Eye (tissue), 1 donor: ENCODE results near the gene LRRFIP1.
"Not testable (repeated sequence)": the region's sequence is repeated elsewhere in the genome, so short reads cannot be mapped to it uniquely, and the experiment has no call there.

Experiments
- DNase-seq: peaks from one replicate; pipeline ENCODE4 v3.0.0-alpha.2; 2015

Gene LRRFIP1

DNA sequence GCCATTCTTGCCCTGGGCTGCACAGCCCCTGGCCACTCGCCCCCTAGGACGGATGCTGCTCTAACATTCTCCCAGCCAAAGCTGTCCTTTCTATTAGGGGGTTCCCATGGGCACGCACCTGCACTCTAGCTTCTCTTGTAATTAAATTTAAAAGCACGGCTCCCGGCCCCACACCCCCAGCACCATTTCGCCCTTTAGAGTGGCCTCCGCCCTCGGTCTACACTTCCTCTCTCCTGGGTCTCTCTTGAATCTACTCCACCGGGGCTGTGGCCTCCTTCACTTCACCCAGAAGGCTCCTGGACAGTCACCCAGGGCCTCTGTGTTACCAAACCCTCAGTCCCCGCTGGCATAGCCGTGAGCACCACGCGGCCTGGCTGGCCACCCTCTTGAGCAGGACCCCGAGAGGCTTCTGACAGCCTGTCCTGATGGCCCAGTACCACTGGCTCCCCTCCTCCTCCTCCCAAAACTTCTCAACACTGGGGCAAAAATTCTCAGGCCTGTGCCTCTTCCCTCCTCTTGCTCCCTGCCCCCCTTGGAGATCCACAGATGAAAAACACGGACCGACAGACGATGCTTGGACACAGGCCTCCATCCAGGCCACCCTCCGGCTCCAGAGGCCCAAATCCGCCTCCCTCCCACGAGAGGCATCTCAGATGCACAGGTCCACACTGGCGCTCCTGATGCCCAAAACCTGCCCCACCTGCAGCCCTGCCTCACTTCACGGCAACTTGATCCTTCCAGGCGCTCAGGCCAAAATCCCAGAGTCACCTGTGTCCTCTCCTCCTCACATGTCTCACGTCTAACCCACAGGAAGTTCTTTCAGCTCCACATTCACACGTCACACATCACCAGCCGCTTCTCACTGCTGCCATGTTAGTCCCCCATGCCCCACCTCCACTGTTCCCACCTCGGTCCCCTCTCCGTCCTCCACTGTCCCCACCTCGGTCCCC is 29.9 kb upstream of the LRRFIP1 start:
- DNase-seq, result no peak

DNA sequence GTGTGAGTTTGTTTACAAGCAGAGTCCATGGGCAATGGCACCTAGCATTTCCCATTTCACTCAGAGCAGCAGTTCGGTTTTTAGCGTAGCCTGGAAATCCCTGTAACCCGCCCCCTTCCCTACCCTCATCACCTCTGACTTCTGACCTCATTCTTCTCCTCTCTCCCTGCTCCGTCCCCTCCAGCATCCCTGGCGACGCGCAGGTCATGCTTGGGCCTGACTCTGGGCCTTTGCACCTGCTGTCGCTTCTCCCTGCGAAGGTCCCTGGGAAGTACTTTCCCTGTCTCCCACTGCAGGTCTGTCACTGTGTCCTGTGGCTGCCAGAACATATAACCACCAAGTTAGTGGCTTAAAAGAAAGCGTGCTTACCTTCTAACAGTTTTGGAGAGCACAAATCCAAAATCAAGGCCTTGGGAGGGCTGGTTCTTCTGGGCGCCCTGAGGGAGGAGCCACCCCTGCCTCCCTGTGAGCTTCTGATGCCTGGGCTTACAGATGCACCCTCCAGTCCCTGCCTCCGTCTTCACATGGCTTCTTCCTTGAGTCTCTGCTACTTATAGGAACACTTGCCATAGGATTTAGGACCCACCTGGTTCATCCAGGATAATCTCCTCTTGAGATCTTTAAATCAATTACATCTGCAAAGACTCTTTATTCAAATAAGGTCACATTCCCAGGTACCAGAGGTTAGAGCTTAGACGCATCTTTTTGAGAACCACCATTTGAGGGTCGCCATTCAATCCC is 28.7 kb upstream of the LRRFIP1 start:
- DNase-seq, result no peak

DNA sequence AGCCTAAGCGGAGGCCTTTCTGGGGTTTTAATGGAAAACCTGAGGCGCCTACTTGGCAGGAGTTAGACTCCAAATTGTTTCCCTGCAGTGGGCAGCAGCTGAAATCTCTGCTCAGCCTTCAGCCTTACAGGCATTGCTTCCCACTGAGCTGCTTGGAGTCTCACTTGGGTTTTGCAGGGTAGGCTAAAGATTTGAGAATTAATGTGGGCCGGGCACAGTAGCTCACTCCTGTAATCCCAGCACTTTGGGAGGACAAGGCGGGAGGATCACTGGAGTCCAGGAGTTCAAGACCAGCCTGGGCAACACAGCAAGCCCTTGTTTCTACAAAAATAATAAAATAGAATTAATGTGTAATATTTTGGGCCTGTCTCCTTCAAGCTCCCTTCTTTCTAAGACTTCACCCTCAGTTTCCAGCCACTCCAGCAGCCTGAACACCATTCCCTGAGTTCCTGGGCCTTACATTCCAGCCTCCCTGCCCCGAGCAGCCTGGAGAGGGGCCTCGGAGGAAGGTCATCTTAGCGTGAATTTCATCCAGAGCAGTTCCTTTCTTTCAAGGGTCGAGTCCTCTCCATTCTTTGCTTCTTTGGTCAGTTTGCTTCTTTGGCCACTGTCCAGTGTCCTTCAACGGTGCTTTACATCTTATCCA is 27.8 kb upstream of the LRRFIP1 start:
- no peak for DNase-seq

DNA sequence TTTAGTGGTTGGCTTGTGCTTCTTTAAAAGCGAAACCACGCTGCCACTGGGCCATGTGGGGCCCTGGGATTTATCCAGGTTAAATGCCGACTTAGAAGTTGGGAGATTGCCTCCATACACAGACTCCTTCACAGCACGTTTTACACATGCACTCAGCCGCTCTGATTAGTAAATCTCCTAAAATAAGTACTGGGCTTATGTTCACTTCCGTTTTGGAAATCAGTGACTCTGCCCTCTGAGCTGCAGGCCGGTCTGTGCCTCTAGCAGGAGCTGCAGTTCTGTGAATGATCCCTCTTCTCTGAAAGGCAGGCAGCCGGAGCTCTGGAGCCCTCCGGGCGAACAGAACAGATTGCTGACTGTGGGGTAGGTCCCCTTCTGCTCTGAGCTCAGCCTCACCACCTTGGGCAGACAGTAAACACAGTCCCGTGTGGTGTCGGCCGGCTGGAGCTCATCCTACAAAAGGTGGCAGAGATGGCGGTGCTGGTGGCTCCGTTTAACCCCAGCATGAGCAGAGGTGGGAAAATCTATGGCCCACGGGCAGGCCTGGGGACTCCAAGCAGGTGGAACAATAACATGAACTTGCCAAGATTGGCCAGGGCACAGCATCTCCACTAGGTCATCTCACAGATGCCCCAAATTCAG is 27.1 kb upstream of the LRRFIP1 start:
- peak; percentile 45 for DNase-seq

DNA sequence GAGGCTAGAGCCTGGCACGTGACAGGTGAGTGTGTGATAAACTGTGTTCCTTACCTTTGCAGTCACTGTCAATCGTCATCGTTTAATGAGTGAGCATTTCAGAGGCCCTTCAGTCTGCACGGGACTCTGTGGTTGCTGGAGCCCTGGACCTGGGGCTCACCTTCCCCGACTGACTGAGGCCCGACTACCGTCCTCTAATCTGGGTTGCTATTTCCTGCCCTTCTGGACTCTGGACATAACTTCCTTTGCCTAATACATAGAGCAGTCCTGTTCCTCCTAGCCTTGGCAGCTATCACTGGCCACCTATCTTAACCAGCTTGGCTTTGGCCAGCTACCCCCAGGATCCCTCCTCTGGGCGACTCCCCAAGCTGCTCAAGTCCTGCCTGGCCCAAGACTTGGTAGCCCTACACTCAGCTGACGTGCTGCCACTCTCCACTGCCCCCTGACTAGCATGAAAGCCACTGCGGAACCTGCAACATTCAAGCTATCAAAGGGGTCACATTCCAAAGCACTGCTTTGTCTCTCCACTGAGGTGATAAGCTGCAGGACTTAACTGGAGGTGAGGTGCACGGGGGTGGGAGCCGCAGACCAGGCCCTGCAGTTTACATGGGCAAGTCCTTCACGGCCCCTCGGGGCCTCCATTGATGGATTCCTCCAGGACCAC is 25.8 kb upstream of the LRRFIP1 start:
- DNase-seq, result no peak

DNA sequence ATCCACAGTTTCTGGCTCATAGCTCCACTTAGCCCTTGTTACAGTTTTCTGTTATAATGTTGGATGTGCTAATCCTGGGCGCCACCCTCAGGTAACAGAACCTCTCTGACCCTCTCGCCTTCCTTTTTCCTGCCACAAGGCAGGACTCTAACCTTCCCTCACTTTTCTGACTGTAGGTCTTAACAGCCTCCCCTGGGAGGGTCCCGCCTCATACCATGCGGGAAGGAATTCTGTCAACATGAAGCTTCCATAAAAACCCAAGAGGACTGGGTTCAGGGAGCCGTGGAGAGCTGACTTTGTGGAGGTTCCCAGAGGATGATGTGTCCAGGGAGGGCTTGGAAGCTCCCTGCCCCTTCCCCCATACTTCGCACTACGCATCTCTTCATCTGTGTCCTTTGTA is 25.0 kb upstream of the LRRFIP1 start:
- DNase-seq, result no peak

DNA sequence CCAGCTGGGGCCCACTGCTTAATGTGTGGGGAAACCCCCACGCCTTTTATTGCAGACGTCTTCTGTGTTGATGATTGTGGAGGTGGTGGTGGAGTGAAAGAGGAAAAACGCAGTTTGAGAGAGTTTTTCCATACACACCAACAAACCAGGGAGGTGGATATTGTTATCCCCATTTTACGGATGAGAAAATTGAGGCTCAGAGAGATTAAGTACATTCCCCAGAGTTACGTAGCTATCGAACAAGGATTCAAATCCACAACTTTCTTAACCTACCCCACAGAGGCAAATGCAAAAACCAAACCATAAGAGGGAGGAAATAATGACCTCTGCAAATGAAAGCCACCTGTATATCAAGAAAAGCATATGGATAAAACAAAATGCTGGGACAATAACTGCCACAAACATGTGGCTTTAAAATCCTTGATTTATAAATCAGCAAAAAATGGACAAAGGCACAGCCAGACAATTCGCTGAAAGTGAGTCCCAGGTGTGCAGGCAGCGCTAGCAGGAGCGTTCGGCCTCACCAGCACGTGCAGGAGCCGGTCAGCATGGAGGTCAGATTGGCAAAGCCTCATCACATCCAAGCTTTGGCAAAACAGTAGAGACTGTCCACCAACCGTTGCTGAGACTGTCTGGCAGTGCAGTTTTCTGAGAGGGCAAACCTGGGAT is 24.2 kb upstream of the LRRFIP1 start:
- no peak for DNase-seq

DNA sequence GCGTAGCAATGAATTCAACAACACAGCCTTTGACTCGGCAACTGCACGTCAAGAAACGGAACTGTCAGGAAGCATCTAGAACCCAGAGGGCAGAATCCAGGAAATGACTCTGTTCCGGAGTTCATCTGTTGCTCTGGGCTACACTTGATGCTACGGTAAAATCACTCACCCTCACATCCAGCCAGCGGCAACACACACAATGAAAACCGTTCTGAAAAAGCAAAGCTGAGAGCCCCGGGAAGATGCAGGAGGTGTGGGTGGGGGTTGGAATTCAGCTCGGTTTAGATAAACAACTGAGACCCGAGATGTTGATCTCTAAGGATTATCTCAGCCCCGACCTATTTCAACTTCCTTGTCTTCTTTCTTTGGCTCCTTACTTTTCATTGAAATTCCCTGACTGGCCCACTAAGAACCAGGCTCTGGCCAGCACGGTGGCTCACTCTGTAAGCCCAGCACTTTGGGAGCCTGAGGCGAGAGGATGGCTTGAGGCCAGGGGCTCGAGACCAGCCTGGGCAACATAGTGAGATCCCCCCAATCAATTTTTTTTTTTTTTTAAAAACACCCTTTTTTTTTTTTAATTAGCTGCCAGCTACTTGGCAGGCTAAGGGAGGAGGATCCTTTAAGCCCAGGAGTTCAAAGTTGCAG is 23.5 kb upstream of the LRRFIP1 start:
- DNase-seq, result no peak

DNA sequence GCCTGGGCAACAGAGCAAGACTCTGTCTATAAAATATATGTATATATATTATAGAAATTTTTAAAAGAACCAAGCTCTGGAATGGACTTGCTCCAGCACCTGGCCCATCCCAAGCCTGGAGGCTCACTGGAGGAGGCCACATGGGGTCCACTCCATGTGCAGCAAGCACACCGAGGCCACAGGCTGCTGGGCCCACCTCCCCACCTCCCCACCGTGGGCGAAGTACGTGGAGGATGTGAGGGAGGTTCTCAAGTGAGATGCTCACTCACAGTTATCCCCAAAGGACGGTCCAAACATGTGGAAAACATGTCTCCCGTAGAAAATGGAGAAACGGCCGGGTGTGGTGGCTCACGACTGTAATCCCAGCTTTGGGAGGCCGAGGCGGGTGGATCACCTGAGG is 23.0 kb upstream of the LRRFIP1 start:
- no peak for DNase-seq

DNA sequence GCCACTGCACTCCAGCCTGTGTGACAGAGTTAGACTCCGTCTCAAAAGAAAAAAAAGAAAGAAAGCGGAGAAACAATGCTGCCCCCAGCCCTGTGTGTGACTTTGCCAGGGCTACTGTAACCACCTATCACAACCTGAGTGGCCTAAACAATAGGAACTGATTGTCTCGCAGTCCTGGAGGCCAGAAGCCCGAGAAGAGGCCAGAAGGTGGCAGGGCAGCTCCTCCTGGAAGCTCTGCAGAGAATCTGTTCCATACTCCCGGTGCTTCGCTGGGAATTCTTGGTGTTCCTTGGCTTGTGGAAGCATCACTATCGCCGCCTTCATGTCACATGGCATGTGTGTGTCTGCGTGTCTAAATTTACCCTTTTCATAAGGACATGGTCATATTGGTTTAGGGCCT is 22.4 kb upstream of the LRRFIP1 start:
- DNase-seq, result no peak

DNA sequence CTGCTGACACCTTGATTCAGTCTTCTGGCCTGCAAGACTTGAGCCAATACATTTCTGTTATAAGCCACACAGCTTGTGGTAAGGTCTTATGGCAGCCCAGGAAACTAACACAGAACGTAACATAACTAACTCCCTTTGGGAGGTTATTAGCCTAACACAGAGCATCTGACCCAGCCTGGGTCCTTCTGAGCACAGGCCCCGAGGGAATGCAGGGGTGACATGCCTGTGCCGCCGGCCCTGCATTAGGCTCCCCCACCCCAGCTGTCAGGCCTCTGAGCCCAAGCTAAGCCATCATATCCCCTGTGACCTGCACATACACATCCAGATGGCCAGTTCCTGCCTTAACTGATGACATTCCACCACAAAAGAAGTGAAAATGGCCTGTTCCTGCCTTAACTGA is 20.9 kb upstream of the LRRFIP1 start:
- not testable (repeated sequence) for DNase-seq

DNA sequence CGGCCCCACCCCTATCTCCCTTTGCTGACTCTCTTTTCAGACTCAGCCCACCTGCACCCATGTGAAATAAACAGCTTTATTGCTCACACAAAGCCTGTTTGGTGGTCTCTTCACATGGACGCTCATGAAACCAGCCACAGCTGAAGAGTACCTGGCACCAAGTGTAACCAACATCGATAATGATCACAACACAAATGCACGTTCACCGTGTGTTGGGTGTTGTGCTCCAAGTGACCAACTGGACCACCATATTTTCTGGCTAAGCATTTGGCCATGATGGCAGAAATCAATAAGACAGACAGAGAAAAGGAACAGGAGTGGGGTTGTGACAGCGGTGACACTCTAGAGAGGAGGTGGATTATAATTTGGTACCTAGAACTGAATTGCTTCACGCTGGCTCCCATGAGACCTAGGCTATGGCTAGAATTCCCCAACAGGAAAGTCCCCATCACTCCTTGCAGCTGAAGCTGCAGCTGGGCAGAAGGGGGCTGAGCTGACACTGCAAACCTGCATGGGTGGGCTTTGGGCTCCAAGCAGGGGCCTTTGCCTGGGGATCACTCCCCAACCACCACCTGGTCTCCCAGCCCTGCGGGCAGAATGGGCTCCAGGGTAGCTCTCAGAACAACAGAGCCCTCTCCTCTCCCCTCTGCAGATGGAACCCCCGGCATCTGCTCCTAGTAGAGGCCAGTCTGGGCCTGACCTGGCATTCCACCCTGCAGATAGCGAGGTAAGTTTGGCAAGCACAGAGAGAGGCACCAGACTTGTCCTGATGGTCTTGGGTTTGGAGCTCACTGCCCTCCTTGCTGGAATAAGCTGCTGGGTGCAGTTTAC is 14.6 kb upstream of the LRRFIP1 start:
- DNase-seq, result no peak

DNA sequence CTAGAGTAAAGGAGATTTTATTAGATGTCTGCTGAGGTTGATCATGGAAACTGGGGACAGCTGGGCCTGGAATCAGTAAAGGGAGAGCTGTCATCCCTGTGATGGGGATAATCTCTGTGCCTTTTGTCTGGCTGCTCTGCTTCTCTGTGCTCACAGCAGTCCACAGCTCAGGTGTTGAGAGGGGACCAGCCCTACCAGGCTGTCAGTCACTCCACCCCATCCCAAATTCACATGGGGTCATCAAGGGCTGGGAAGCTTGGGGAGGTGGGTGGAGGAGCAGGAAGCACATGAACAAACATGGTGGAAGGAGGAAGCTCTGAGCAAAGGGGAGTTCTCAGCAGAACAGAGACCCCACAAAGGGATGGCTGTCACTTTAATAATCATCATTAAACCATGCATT is 13.7 kb upstream of the LRRFIP1 start:
- no peak for DNase-seq

DNA sequence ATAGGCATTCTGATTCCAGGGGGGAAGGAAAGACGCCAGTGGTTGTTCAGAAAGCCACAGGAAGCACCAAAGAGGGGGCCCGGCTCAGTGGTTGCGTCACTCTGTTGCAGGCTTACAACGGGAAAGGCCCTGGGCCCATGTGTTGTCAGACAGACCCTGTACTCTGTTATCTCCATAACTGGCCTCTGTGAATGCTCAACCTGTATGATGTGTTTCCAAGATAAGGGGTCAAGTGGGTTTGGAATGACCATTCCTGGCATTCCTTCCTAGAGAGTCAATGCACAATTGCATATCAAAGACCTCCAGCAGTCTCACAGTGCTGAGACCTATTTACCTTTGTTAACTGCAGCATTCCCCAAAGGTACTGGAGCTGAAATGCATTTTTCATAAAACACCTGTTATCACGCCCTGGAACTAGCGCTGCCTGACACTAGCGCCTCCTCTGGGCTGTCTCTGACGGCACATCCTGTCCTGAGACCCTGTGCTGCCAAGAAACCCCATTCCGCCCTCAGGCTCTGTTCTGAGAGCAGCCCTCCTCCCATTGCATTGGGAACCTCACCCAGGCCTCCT is 13.2 kb upstream of the LRRFIP1 start:
- no peak for DNase-seq

DNA sequence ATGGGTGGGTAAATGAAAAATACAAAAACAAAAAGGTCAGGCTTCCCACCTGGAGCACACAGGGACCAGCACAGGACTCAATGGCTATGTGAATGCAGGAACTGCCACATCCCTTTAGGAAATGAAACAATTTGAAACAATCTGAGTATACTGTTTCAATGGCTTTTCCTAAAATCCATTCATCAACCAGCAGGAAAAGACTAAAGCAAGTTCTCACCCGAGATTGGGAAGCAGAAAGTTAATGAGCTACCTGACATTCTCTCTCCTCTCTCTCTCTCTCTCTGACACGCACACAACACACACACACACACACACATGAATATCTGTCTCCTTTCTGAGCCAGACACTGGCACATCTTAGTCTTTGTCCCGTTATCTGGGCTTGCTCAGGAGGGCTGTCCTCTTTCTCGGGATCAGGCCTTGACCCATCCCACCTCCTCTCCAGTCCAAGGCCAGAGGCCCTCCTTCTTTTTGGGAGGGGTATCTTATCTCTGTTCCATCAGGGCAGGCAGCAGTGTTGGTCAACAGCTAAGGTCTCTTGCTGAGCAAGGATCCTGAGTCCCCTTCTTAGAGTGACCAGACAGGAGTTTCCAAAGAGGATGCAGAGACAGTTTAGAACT is 11.6 kb upstream of the LRRFIP1 start:
- no peak for DNase-seq

DNA sequence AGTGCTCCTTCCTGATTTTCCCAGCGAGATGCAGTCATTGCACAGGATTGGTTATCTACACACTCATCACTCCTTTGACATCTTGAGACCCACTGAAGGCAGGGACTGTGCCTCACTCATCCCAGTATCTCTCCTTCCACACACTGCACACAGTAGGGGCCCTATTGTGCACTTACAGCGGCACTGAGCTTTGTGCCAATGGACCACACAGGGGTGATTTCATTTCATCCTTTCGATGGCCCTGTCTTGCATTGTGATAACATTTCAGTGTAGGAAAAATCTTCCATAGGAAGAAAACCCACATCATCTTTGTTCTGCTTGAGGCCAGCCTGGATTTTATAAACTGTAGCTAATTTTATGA is 11.0 kb upstream of the LRRFIP1 start:
- no peak for DNase-seq

DNA sequence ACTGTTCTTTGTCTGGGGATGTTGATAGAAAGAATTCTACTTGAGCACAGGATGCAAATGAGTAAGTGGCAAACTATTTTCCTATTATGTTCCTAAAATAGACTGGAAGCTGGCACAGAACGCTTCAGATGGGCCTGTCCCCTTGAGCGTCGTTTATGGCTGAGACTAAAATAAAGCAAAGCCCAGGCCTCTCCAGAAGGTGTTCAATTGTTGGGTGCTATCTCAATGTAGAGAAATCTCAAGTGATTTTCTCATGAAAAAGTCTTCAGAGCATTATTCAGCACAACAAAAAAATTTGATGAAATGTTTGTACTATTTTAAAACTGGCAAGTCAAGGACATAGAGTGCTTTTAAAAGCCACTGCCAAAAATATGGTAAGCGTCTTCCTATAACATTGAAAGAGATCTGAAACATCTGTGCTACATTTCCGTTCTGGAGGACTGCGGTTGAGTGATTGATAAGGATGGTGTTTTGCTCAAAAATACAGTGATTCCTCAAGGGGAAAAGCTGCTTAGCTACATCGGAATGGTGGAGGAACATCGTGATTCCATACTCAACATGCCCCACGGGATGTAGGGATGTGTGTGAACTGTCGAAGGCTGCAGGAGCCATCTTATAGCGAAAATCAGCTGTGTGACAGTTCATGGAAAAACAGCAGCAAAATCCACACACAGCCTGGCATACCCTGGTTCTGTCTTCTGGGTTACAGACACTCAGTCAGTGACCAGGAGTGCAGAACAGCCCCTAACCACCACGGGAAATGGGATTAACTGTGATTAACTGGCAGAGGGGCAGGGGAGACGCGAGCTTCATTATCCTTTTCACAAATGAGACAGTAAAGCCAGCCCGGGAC is 10.4 kb upstream of the LRRFIP1 start:
- peak; percentile 72 for DNase-seq

DNA sequence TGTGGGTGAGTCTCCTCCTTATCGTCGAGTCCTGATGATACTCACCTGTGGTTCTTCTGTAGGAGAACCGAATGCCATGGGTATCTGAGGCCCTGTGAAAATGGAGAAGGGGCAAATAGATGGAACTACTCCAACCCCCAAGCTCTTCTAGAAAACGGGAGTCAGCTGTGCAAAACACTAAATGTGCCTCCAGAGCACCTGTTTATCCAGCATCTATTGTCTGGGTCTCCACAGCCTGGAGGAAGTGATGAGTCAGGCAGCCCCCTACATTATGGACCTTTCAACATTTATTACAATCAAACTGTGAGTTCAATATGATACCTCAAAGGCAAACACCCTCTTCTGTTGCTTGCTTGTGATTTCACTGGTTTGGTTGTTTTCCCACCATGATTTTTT is 9.8 kb upstream of the LRRFIP1 start:
- DNase-seq, result peak; percentile 67

DNA sequence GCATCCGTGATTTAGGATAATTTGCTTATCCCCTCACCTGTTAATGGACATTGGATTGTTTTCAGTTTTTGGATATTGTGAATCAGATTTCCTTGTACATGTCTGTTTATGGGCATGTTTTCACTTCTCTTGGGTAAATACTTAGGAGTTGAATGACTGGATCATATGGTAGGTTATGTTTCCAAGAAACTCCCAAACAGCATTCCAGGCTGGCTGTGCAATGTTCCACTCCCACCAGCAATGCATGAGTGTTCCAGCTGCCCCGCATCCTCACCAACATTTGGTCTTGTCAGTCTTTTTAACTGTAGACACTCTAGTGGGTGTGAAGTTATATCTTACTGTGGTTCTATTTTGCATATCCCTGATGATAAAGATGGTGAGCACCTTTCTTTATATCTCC is 8.9 kb upstream of the LRRFIP1 start:
- no peak for DNase-seq
